Measurements from ENCODE around the gene RPL35.

GRCh38 chr9:124886461-124886860 is 24.7 kb upstream of the RPL35 start:
- TF ChIP-seq POLR2A (IDR thresholded peaks at IDR 0.05): no peak
- TF ChIP-seq CTCF (IDR thresholded peaks at IDR 0.05): no peak

Data from lower leg skin (tissue), 3 donors.